Measurements from ENCODE around the gene PCNA.

PCNA gene

GRCh38 chr20:5119435-5120184 is at the start of gene PCNA:
Gene PCNA (minus strand): TSS chr20:5119958. CDS start chr20:5119798, 160 bp downstream.
- peak; percentile 97 for DNase-seq

- no peak for DNase-seq
Measured at GRCh38 chr20:5168651-5169396, 49.1 kb upstream of the PCNA start.

- no peak for DNase-seq
Measured at GRCh38 chr20:5164645-5165625, 45.2 kb upstream of the PCNA start.

- DNase-seq, result no peak
Measured at GRCh38 chr20:5161536-5162164, 41.9 kb upstream of the PCNA start.

GRCh38 chr20:5160882-5161281 is 41.1 kb upstream of the PCNA start:
- DNase-seq, result no peak

GRCh38 chr20:5159928-5160327 is 40.2 kb upstream of the PCNA start:
- no peak for DNase-seq

GRCh38 chr20:5156675-5157448 is 37.1 kb upstream of the PCNA start:
- DNase-seq, result no peak

GRCh38 chr20:5155404-5155803 is 35.6 kb upstream of the PCNA start:
- no peak for DNase-seq

- DNase-seq, result no peak
Measured at GRCh38 chr20:5154543-5154925, 34.8 kb upstream of the PCNA start.

GRCh38 chr20:5153612-5154542 is 34.1 kb upstream of the PCNA start:
- no peak for DNase-seq

GRCh38 chr20:5153152-5153467 is 33.4 kb upstream of the PCNA start:
- no peak for DNase-seq

- DNase-seq, result no peak
Measured at GRCh38 chr20:5150226-5151076, 30.7 kb upstream of the PCNA start.

- no peak for DNase-seq
Measured at GRCh38 chr20:5149892-5150225, 30.1 kb upstream of the PCNA start.

- DNase-seq, result no peak
Measured at GRCh38 chr20:5148581-5148980, 28.8 kb upstream of the PCNA start.

GRCh38 chr20:5146871-5147592 is 27.3 kb upstream of the PCNA start:
- no peak for DNase-seq

- no peak for DNase-seq
Measured at GRCh38 chr20:5146099-5146668, 26.4 kb upstream of the PCNA start.

- no peak for DNase-seq
Measured at GRCh38 chr20:5145365-5146098, 25.8 kb upstream of the PCNA start.

- DNase-seq, result no peak
Measured at GRCh38 chr20:5143851-5144250, 24.1 kb upstream of the PCNA start.
